ENCODE results near the gene PPP2R1A.
"Not testable (repeated sequence)": the region's sequence is repeated elsewhere in the genome, so short reads cannot be mapped to it uniquely, and the experiment has no call there.

Gene PPP2R1A

GRCh38 chr19:52237197-52237596 lies 47.3 kb downstream of the PPP2R1A start:
- H3K27ac ChIP-seq: no peak overlapping the region
- no peak for DNase-seq (ENCODE audit: low read depth, low spot score)

GRCh38 chr19:52237771-52238400 lies 48.0 kb downstream of the PPP2R1A start:
- no peak overlapping the region for H3K27ac ChIP-seq
- DNase-seq (ENCODE audit: low read depth, low spot score): no peak

GRCh38 chr19:52244021-52244420 lies 54.2 kb downstream of the PPP2R1A start:
- no peak for DNase-seq (ENCODE audit: low read depth, low spot score)
- no peak overlapping the region for H3K27ac ChIP-seq

GRCh38 chr19:52248241-52248640 lies 58.4 kb downstream of the PPP2R1A start:
- H3K27ac ChIP-seq: no peak overlapping the region
- DNase-seq (ENCODE audit: low read depth, low spot score): no peak

GRCh38 chr19:52258426-52258825 lies 68.6 kb downstream of the PPP2R1A start:
- DNase-seq (ENCODE audit: low read depth, low spot score): no peak

GRCh38 chr19:52265556-52265955 lies 75.7 kb downstream of the PPP2R1A start:
- DNase-seq (ENCODE audit: low read depth, low spot score): peak; percentile 18
- not testable (repeated sequence) for H3K27ac ChIP-seq

More at GRCh38 chr19:52258426-52258825, 68.6 kb downstream of the PPP2R1A start:
- H3K27ac ChIP-seq: no peak overlapping the region

GRCh38 chr19:52269338-52270261 lies 79.7 kb downstream of the PPP2R1A start, which contains the start of gene ZNF766:
ZNF766 (plus strand) TSS chr19:52269587; CDS start chr19:52269614, 27 bp downstream.
- H3K27ac ChIP-seq: peak within 1 kb of the TSS; percentile 80
- DNase-seq (ENCODE audit: low read depth, low spot score): peak; percentile 73

- peak overlapping the region; percentile 80 for H3K27ac ChIP-seq
- no peak for DNase-seq (ENCODE audit: low read depth, low spot score)
Observed at GRCh38 chr19:52270266-52270885, 80.5 kb downstream of the PPP2R1A start.

GRCh38 chr19:52273301-52273700 lies 83.4 kb downstream of the PPP2R1A start:
- H3K27ac ChIP-seq: no peak overlapping the region
- no peak for DNase-seq (ENCODE audit: low read depth, low spot score)

GRCh38 chr19:52274191-52274590 lies 84.3 kb downstream of the PPP2R1A start:
- no peak for DNase-seq (ENCODE audit: low read depth, low spot score)
- H3K27ac ChIP-seq: no peak overlapping the region

- no peak overlapping the region for H3K27ac ChIP-seq
- no peak for DNase-seq (ENCODE audit: low read depth, low spot score)
Observed at GRCh38 chr19:52275988-52276387, 86.1 kb downstream of the PPP2R1A start.

GRCh38 chr19:52277471-52277870 lies 87.6 kb downstream of the PPP2R1A start:
- DNase-seq (ENCODE audit: low read depth, low spot score): no peak
- H3K27ac ChIP-seq: no peak overlapping the region
